ENCODE measurements around the gene MCF2L2.

The MCF2L2 gene

DNA sequence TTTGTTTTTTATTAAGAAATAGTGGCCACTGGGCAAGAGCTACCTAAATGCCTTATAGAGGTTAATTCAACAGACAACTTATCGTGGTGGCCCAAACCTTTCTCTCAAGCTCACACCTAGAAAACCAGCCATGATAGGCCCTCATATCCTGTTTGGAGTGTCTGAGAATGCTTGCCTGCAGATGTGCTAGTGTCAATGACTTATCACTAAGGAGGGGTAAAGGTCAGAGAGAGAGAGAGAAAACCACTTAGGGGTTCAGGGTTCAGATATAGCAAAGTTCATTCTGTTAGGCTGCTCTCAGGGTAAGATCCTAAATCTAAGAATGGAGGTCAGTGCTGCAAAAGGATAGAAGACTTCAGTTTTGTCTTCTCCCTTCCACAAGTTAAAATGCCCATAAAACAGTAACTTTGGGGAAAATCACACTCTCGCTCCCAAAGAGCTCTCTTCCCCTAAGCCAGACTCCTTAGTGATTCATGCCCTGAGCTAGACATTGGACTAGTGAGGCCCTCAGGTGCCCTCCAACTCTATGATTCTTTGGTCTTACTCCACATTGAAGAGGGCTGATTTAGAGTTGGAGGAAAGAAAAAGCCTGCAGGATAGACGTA lies 205.7 kb downstream of the MCF2L2 start:
- no peak for DNase-seq

DNA sequence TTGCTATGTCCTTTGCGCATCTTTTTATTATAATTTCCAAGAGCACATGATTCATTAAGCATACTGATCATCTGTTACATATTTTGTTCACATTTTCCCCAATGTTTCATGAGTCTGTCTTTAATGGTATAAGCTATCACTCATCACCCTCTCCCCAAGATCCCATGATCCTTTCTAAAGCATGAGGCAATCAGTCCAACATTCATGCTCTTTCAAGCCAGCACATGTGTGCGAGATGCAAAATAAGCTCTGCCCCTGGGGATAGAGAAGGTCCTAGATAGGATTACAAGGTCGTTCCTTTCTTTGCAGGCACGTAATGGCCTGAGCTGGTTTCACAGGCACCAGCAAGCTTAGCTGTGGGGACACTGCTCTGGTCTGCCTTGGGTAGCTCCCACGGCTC lies 207.6 kb downstream of the MCF2L2 start:
- no peak for DNase-seq

- no peak for DNase-seq
Measured at GRCh38 chr3:183218826-183219225, 209.6 kb downstream of the MCF2L2 start.

DNA sequence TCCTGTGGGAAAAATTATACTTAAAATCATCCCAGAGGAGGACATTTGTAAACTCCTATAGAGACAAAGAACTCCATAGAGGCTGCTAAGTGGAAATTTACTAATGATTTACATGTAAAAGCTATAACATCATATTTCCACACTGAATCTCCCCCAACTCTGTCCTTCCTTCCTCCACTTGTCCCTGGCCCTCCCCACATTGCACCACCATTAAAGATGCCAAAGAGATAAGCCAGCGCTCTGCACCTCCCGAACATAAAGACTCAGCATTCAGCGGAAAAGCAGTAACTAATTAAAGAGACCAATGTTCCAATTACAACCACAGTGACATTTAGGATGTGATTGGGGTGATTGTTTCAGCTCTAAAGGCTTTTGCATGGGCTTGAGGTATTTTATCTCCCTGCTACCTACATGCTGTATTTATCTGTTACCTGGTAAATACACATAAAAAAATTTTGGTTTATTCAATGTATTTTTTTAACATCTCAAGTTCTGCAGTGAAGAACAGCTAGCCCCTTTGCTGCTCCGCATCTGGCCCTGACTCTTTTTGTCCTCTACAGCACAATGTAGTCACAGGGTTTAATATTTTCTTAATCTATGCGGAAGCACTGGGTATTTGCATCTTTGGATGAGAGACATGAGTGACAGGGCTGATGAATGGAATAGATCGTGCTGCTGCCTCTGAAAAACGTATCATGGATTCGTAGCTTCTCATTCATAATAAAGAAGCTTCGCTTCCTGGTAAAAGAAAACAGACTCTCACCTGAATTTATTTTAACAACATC lies 210.7 kb downstream of the MCF2L2 start:
- no peak for DNase-seq

- DNase-seq: no peak
Measured at GRCh38 chr3:183215591-183216202, 212.7 kb downstream of the MCF2L2 start.

GRCh38 chr3:183214277-183214612 lies 214.2 kb downstream of the MCF2L2 start:
- no peak for DNase-seq

- no peak for DNase-seq
Measured at GRCh38 chr3:183213415-183214276, 214.8 kb downstream of the MCF2L2 start.

DNA sequence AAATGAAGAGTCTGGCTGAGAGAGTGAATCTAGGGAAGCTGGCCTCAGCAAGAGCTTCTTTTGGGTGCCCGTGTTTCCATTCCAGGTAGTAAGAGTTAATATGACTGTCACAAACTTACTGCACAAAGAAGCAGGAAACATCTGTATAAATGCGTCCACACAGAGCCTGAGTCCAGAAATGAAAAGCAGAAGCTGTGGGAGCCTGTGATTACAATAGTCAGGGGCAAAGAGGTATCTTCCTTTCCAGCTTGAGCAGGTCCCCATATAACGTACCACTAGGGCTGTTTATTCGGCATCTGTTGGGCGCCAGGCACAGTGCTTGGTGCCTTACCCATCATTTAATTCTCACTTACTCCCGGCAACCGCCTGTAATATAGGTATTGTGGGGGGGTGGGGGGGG lies 215.9 kb downstream of the MCF2L2 start:
- no peak for DNase-seq

DNA sequence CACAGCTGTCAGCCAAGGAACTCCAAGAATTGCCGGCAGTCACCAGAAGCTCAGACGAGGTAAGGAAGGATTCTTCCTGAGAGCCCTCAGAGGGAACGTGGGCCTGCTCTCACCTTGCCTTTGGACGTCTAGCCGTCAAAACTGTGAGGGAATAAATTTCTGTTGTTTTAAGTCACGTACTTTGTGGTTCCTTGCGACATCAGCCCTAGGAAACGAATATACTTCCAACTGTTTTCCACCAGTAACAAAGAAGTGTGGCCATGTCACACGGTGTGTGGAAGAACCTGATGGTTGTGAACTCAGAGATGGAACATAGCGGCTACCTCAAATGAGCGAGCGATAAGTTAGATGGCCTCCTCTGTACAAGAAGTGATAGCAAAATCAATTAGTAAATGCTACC lies 216.3 kb downstream of the MCF2L2 start:
- DNase-seq: no peak

GRCh38 chr3:183211352-183211751 lies 217.1 kb downstream of the MCF2L2 start:
- DNase-seq: no peak

GRCh38 chr3:183210862-183211341 lies 217.5 kb downstream of the MCF2L2 start:
- DNase-seq: no peak

- no peak for DNase-seq
Measured at GRCh38 chr3:183210341-183210740, 218.1 kb downstream of the MCF2L2 start.

DNA sequence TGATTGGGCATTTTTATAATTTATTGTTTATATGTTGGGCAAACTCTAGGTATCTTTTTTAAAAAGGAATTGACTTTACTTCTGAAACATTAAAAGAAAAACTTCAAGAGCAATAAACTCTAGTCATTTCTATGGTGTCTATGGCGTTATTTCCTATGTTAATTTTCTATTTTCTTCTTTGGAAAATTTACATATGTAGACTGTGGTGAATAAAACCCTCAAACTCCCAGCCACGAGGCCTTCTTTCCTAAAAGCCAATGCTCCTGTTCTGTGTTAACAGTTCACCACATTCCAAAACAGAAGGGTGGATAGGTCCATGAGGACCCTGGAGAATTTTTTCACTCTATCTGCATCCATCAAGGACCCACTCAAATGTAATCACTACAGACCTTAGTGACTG lies 219.6 kb downstream of the MCF2L2 start:
- DNase-seq: no peak

- no peak for DNase-seq
Measured at GRCh38 chr3:183208260-183208659, 220.2 kb downstream of the MCF2L2 start.

DNA sequence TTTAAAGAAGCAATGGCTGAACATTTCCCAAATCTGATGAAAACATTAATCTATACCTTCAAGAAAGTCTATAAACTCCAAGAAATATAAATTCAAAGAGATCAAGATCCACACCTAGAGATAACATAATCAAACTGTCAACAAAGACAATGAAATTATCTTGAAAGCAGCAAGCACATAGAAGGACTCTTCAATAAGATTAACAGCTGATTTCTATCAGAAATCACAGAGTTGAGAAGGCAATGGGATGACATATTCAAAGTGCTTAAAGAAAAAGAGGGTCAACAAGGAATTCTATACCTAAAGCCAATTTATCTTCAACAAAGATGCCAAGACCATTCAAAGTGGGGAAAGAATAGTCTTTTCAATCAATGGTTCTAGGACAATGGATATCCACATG lies 224.7 kb downstream of the MCF2L2 start:
- no peak for DNase-seq

DNA sequence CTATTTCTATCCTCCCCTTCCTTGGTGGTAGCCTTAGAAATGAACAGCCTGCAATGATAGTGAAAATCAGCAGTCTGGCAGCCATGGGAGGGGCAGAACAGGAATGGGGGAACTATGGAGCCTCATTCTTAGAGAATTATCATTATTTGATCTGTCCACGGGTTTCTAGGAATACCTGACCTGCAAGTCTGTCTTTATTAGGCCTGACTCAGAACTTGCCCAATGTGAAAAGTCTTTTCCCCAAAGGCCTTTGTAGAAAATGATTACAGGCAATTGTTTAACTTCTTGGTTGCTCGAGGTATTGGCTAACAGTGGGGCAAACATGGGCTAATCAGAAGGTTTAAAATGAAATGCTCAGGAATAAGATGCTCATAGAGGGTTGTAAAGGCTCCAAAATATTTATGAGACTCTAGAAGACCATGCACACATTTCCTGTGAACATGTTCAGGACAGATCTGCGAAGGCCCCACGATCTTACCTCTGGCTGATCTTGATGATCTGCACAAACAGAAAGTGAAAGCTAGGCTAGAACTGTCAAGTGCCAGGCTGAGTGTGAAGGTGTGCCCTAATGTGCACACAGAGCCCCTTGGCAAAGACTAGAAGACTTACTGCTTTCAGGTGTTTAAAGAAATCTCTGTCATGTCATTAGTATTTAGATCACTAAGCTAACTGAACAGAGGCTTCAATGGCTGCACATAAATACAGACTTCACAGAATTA lies 226.3 kb downstream of the MCF2L2 start:
- no peak for DNase-seq

- DNase-seq: no peak
Measured at GRCh38 chr3:183198939-183199338, 229.5 kb downstream of the MCF2L2 start.

DNA sequence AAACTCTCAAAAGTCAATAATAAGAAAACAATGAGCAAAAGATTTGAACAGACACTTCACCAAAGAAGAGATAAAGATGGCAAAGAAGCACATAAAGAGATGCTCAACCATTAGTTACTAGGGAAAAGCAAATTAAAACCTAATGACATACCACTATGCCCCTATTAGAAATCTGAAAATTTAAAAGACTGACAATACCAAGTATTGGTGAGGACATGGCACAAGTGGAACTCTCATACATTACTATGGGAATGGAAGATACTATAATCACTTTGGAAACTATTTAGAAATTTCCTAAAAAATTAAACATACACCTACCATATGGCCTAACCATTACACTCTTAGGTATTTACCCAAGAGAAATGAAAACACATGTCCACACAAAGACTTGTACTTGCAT lies 230.7 kb downstream of the MCF2L2 start:
- DNase-seq: no peak

DNA sequence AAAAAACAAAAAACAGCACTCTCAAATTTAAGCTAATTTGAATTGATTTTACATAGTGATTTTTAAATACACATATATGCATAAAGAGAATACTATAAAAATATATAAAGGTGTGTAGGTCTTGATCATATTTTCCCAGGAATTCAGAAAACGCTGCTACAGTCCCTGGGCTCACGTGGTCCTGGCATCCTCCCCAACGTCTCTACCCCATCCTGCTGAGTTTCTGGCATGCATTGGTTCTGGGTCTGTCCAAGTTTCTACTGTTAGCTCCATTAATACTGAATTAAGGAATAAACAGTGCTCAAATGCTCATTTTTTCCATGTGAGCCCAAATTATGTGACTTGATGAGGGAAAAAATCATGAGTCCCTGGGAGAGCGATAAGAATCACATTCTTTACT lies 233.2 kb downstream of the MCF2L2 start:
- no peak for DNase-seq

GRCh38 chr3:183193762-183194689 lies 234.4 kb downstream of the MCF2L2 start:
- DNase-seq: no peak

DNA sequence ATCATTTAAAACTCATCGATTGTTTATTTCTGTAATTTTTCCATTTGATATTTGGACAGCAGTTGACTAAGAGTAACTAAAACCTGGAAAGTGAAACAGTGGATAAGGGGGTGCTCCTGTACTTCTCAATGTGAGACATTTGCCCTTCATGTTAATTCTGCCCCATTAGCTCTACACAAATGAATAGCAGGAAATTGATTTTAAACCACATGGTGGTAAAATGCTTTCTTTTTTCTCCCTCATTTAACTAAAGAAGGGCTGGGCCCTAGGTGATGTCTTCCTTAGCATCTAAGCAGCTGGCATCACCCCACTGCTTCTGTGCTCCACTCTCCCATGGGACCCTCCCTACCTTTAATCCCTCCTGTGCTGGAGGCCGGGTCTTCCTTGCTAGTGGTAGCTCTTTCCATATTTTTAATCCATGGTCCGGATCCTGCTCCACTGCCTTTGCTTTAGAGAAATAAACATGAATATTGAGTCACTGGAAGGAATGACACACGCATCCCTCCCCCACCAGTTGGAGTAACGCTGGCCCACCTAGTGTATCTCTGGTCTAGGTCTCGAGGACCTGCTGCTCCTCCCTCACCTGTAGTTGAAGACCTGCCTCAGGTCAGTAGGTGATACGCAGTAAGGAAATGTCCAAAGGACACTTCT lies 235.6 kb downstream of the MCF2L2 start:
- DNase-seq: no peak

Measured in stimulated activated CD4-positive, alpha-beta T cell treated with anti-CD3 and anti-CD28 coated beads, Interleukin-2, amount 100 ng/mL, for 48 hours (primary cell).